Activated CD8-positive, alpha-beta memory T cell treated with anti-CD3 and anti-CD28 coated beads, Interleukin-2, amount 50 U/mL, for 24 hours (primary cell): ENCODE data around the gene MCU.

Experiments used
- DNase-seq: peaks from one replicate; pipeline ENCODE4 v3.0.0-alpha.2; 2020; ENCODE audit errors: extremely low read depth

The MCU gene

DNA sequence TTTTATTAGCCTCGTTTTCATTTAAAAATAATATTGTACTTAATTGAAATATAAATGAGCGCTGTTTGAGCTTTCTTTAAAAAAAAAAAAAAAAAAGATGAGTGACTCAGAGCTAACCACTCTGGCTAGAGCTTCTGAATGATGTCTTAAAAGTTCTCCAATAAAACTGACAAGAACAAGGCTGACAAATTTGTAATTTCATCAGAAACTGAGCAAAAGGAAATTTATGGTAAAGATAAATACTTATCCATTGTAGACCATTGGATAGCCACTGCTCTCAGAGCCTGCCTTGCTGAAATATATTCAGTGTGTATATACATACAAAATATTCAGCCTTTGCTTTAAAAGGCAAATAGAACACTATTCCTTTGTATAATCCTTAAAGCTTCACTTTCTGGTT, 110.4 kb downstream of the MCU start:
- DNase-seq, result no peak

DNA sequence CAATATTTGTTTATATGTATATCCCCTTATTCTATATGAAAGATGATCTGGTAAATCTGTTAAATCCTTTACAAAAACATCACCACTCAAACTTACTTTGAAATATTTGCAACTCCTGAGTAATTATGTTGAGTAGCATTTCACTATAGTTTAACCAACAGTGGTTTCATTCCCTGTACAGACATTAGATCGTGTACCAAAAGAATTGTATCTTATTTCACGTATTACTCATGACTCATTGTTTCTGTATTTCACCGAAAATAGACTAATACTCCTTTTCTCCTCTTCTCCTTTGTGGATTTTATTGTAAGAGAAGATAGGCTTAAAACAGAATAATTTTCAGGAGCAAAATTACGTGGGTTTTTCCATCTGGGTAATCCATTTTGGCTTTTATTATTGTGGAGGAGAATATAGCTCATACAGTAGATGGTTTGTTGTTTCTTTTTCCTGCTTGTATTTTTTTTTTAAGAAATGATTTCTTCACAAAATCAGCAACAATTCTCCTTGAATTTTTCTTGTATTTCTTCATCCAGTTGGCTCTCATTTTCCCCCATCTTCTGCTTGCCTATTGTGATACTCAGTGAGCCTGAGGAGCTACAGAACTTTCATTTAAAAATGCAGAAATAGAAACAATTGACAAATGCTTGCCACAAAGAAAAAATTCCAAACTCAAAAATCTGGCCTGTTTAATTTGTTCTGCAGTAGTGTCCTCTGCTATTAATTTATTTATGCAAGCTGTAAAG, 111.0 kb downstream of the MCU start:
- DNase-seq, result no peak

- no peak for DNase-seq
Measured at GRCh38 chr10:72808001-72808400, 116.1 kb downstream of the MCU start.

DNA sequence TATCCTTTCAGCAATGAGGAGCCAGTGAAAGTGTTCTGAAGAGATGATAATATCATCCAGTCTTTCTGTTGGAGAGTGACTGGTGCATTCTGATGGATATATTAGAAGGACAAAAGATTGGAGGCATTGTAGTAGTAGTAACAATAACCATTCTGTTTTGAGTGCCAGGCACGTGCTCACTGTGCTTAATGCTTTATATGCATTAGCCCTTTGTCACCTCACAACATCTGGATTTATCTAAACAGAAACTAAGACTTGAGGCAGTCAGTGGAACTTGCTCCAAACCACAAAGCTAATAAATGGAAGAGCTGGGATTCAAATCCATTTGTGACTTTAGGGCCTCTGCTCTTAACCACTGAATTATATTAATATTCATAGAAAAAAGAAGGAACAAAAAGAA, 117.1 kb downstream of the MCU start:
- no peak for DNase-seq

DNA sequence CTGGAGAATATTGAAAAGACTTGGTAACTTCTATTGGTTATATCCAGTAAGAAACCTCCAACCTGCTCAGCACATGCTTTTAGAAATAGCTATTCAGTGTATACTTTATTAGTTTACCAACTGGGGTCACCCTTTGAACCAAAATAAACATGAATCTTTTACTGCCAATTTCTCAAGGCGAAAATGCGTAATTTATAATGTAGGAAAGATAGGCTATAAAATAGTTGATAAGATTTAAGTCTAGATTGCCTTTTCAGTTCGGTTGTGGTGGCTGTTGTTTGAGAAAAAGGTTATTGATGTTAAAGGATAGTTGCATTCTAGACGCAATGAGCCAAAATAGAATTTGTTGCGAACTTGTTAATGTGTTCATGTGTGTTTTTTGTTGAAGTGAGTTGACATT, 119.0 kb downstream of the MCU start:
- DNase-seq, result no peak

DNA sequence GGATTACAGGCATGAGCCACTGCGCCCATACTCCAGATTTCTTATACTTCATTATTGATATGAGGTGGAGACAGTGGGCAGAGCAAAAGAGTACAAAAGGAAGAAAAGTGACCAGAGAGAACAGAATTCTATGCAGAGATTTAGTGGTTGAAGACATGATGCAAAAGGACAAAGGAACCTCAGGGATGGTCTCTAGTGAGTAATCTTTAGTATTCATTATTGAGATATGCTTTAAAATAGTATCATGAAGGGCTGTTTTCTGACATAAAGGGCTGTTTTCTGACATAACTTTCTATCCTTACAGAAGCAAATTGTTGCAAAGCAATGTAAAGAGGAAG, 120.4 kb downstream of the MCU start:
- DNase-seq, result no peak

GRCh38 chr10:72812753-72813430, 120.9 kb downstream of the MCU start:
- DNase-seq, result no peak

- DNase-seq, result no peak
Measured at GRCh38 chr10:72814099-72814790, 122.3 kb downstream of the MCU start.

GRCh38 chr10:72816565-72816964, 124.6 kb downstream of the MCU start:
- DNase-seq, result no peak

- DNase-seq, result no peak
Measured at GRCh38 chr10:72818076-72818475, 126.1 kb downstream of the MCU start.

DNA sequence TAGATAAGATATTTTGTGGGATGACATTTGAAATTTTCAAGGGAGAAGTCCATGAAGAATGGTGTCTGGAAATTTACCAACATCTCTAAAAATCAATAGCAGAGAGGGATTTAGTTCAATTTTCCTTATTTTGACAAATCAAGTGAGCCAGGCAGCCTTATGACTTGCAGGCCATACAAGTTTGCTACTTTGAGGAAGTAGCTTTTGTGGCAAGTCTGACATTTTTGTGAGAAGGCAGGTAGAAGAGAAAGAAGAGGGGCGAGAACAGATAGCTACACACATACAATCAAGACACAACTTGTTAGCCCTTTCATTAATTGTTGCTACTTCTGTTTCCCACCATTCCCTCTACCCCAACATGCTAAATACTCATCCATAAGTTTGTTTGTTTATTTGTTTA, 127.1 kb downstream of the MCU start:
- DNase-seq, result no peak

GRCh38 chr10:72821606-72822005, 129.7 kb downstream of the MCU start:
- DNase-seq, result no peak

DNA sequence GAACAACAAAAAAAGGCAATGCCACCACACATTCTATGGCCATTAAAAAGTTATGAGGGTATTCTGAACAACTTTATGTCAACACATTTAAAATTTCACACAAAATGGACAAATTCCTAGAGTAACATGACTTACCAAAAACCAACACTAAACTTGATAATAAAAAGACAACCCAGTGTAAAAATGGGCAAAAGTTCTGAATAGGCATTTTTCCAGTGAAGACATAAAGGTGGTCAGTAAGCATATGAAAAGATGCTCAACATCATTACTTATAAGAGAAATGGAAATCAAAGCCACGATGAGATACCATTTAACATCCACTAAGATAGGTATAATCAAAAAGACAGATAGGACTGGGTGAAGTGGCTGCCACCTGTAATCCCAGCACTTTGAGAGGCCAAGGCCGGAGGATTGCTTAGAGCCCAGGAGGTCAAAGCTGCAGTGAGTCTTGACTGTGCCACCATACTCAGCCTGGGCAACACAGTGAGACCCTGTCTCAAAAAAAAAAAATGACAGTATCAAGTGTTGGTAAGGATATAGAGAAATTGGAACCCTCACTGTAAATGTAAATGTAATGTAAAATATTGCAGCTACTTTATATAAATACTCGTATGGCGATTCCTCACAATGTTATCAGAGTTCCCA, 130.5 kb downstream of the MCU start:
- DNase-seq, result no peak

DNA sequence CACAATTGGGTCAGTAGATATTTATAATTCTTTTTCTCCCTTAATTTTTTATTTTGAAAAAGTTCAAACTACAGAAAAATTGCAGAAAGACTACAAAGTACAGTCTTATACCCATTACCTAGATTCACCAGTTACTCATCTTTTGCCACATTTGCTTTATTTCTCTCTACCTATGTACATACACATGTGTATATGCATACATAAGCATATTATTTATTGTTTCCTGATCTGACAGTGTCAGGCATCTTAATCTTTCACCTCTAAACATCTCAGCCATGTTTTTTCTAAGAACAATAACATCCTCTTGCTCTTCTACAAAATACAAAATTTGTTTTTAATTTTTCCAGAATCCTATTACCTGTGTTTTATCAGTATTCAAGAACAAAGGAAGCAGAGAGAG, 133.2 kb downstream of the MCU start:
- DNase-seq, result no peak

GRCh38 chr10:72826346-72826745, 134.4 kb downstream of the MCU start:
- DNase-seq, result no peak

- no peak for DNase-seq
Measured at GRCh38 chr10:72828294-72828693, 136.4 kb downstream of the MCU start.

DNA sequence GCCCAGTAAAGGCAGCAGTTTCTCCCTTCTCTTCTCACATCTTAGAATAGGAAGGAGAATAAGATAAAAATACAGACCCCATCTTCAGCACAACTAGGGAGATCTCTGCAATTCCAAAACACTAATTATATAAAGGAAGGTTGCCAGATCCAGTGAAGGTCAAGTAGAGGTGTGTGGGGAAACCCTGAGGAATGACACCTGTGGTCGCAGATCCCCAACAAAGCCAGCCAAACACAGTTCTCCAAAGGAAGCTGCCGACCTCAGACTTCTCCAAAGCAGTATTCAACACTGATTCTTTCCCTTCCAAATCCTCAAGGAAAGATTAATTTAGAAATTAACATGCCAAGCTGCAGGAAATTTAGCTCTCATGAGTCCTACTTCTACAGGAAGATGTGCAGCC, 138.7 kb downstream of the MCU start:
- no peak for DNase-seq

- no peak for DNase-seq
Measured at GRCh38 chr10:72831696-72832409, 139.9 kb downstream of the MCU start.

- no peak for DNase-seq
Measured at GRCh38 chr10:72832701-72833100, 140.8 kb downstream of the MCU start.

DNA sequence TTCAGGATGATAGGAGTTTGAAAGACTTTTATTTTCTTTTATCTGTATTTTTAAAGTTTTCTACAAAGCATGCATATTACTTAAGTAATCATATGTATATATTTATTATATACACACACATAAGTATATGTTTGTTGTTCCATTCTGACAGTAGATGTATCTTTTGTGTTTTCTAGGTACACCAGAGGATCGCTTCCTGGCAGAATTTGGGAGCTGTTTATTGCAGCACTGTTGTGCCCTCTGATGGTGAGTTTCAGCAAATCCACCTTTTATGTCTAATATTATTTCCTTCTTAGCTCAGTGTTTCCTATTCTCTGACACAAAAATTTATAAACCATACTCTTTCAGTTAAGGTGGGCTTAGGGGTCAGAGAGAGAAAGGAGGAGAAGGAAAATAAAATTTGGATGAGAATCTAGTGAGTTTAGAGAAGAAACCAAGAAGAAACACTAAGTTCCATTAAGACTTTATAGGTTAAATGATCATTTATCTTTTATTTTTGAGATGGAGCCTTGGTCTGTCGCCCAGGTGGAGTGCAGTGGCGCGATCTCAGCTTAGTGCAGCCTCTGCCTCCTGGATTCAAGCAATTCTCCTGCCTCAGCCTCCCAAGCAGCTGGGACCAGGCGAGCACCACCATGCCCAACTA, 142.4 kb downstream of the MCU start:
- DNase-seq, result no peak

- no peak for DNase-seq
Measured at GRCh38 chr10:72840319-72840718, 148.4 kb downstream of the MCU start.

GRCh38 chr10:72841487-72841886, 149.5 kb downstream of the MCU start:
- DNase-seq, result no peak
